DND-41 (cell line): ENCODE data around the gene FBXL13.
"Not testable (repeated sequence)": the region's sequence is repeated elsewhere in the genome, so short reads cannot be mapped to it uniquely, and the experiment has no call there.

Experiments
- ATAC-seq: fragments of 200-7000 bp; cut with Tn5 transposase; 3 replicates; pipeline ENCODE4 v1.9.1; 2021; ENCODE audit warnings: low read depth; ENCODE audit not compliant: insufficient read depth
- DNase-seq: peaks from one replicate; pipeline ENCODE4 v3.0.0-alpha.2; 2020
- H2AFZ ChIP-seq: 2 replicates; pipeline ENCODE4 v1.6.0; 2012; ENCODE audit warnings: low read depth, low read length
- H3K27ac ChIP-seq: 2 replicates; pipeline ENCODE4 v1.5.1; 2012; ENCODE audit warnings: low read length, inconsistent platforms
- H3K27me3 ChIP-seq: fragments of 200-600 bp; sonication (generic); 2 replicates; pipeline ENCODE4 v1.6.0; 2012; ENCODE audit warnings: low read length, mild to moderate bottlenecking, inconsistent platforms; ENCODE audit not compliant: insufficient read depth, poor library complexity
- H3K36me3 ChIP-seq: 2 replicates; pipeline ENCODE4 v1.5.1; 2012; ENCODE audit warnings: low read length, inconsistent platforms; ENCODE audit not compliant: insufficient read depth
- H3K4me1 ChIP-seq: 2 replicates; pipeline ENCODE4 v1.5.1; 2012; ENCODE audit warnings: mild to moderate bottlenecking, low read length; ENCODE audit not compliant: insufficient read depth
- H3K4me2 ChIP-seq: 2 replicates; pipeline ENCODE4 v1.6.0; 2012; ENCODE audit warnings: mild to moderate bottlenecking, moderate library complexity, low read length, inconsistent platforms; ENCODE audit not compliant: insufficient read depth
- H3K4me3 ChIP-seq, 2 experiments: fragments of 200-600 bp in 1 of 2; shearing (Covaris generic) in 1 of 2; 2 replicates each; pipeline ENCODE4 v1.5.1; 2012 to 2016; ENCODE audit warnings: inconsistent platforms in 2 of 2, low read length in 2 of 2, mild to moderate bottlenecking in 2 of 2, low read depth in 1 of 2, moderate library complexity in 1 of 2
- H3K79me2 ChIP-seq: 2 replicates; pipeline ENCODE4 v1.6.0; 2012; ENCODE audit warnings: low read length, inconsistent platforms; ENCODE audit not compliant: insufficient read depth
- H3K9ac ChIP-seq: 2 replicates; pipeline ENCODE4 v1.6.0; 2012; ENCODE audit warnings: low read depth, mild to moderate bottlenecking, inconsistent platforms, low read length, moderate library complexity
- H3K9me3 ChIP-seq: 2 replicates; pipeline ENCODE4 v1.5.1; 2012; ENCODE audit warnings: low read length, moderate library complexity, mild to moderate bottlenecking, inconsistent platforms; ENCODE audit not compliant: insufficient read depth, severe bottlenecking
- H4K20me1 ChIP-seq: 2 replicates; pipeline ENCODE4 v1.6.0; 2012; ENCODE audit warnings: low read length; ENCODE audit not compliant: insufficient read depth
- CTCF ChIP-seq: IDR thresholded peaks from 2 replicates; pipeline ENCODE4 v1.5.1; 2012; ENCODE audit warnings: borderline replicate concordance, low read length, moderate library complexity, mild to moderate bottlenecking; ENCODE audit not compliant: poor library complexity, severe bottlenecking; ENCODE audit errors: extremely low read depth
- EZH2 ChIP-seq: IDR thresholded peaks from 3 replicates; pipeline ENCODE4 v1.6.1; 2012; ENCODE audit warnings: borderline replicate concordance, low read depth, mild to moderate bottlenecking, moderate library complexity, low read length, inconsistent platforms; ENCODE audit not compliant: severe bottlenecking

Gene FBXL13

GRCh38 chr7:103106005-103106702 is 31.6 kb upstream of the FBXL13 start:
- H3K27me3 ChIP-seq, result no peaks in the 10 kb centered on the region
- no peak overlapping the region for H3K27ac ChIP-seq
- no peaks in the 10 kb centered on the region for H4K20me1 ChIP-seq
- H3K4me2 ChIP-seq, result no peak overlapping the region
- H3K9ac ChIP-seq, result no peak overlapping the region
- no peaks in the 10 kb centered on the region for H3K79me2 ChIP-seq
- no peak for DNase-seq
- no peaks in the 10 kb centered on the region for H3K4me1 ChIP-seq
- no peak overlapping the region for H3K4me3 ChIP-seq
- TF ChIP-seq CTCF (no peak), EZH2 (no peak)
- H3K9me3 ChIP-seq, result no peaks in the 10 kb centered on the region
- H3K36me3 ChIP-seq, result peaks cover 40% of the 10 kb centered on the region
- no peak overlapping the region for H2AFZ ChIP-seq
- no peak for ATAC-seq

- DNase-seq (no peak), ATAC-seq (no peak)
- Histone ChIP-seq H3K4me1 (no peaks in the 10 kb centered on the region), H2AFZ (no peak overlapping the region), H3K9ac (no peak overlapping the region), H3K9me3 (no peaks in the 10 kb centered on the region), H3K79me2 (no peaks in the 10 kb centered on the region), H3K4me3 (no peak overlapping the region), H3K27ac (no peak overlapping the region), H4K20me1 (no peaks in the 10 kb centered on the region), H3K27me3 (no peaks in the 10 kb centered on the region), H3K4me2 (no peak overlapping the region), H3K36me3 (peaks cover 54% of the 10 kb centered on the region)
- TF ChIP-seq EZH2 (no peak), CTCF (no peak)
These were observed 26.9 kb upstream of the FBXL13 start for GRCh38 chr7:103101543-103101942.

GRCh38 chr7:103100348-103100747 is 25.8 kb upstream of the FBXL13 start:
- Histone ChIP-seq H3K9ac (no peak overlapping the region), H4K20me1 (no peaks in the 10 kb centered on the region), H3K4me2 (no peak overlapping the region), H3K27ac (no peak overlapping the region), H2AFZ (no peak overlapping the region), H3K79me2 (no peaks in the 10 kb centered on the region), H3K9me3 (no peaks in the 10 kb centered on the region), H3K4me3 (no peak overlapping the region), H3K36me3 (peaks cover 49% of the 10 kb centered on the region), H3K4me1 (no peaks in the 10 kb centered on the region), H3K27me3 (no peaks in the 10 kb centered on the region)
- TF ChIP-seq CTCF (no peak), EZH2 (no peak)
- DNase-seq (no peak), ATAC-seq (no peak)

- H3K4me2 ChIP-seq, result no peak overlapping the region
- H4K20me1 ChIP-seq, result no peaks in the 10 kb centered on the region
- H3K27ac ChIP-seq, result no peak overlapping the region
- no peaks in the 10 kb centered on the region for H3K9me3 ChIP-seq
- peaks cover 41% of the 10 kb centered on the region for H3K36me3 ChIP-seq
- H3K9ac ChIP-seq, result no peak overlapping the region
- H3K4me3 ChIP-seq, result no peak overlapping the region
- no peak for TF ChIP-seq CTCF
- TF ChIP-seq EZH2, result no peak
- DNase-seq, result no peak
- no peak for ATAC-seq
- no peaks in the 10 kb centered on the region for H3K27me3 ChIP-seq
- H2AFZ ChIP-seq, result no peak overlapping the region
- no peaks in the 10 kb centered on the region for H3K79me2 ChIP-seq
- H3K4me1 ChIP-seq, result no peaks in the 10 kb centered on the region
These were observed 22.4 kb upstream of the FBXL13 start for GRCh38 chr7:103097041-103097440.

- not testable (repeated sequence) for H3K27me3 ChIP-seq, H3K4me2 ChIP-seq, H2AFZ ChIP-seq, H3K9ac ChIP-seq, H4K20me1 ChIP-seq, H3K4me1 ChIP-seq, ATAC-seq, H3K9me3 ChIP-seq, DNase-seq, H3K79me2 ChIP-seq, H3K27ac ChIP-seq, H3K4me3 ChIP-seq
- H3K36me3 ChIP-seq, result peaks cover 34% of the 10 kb centered on the region
These were observed 21.0 kb upstream of the FBXL13 start for GRCh38 chr7:103095558-103095957.
